NT2/D1 (cell line): ENCODE measurements around the gene LRRC56.

Experiments used
- DNase-seq: peaks from one replicate; pipeline ENCODE4 v3.0.0-alpha.2; 2011; ENCODE audit warnings: low read depth, low spot score
- H3K27me3 ChIP-seq: 2 replicates; pipeline ENCODE4 v1.6.0; 2011; ENCODE audit warnings: mild to moderate bottlenecking; ENCODE audit not compliant: insufficient read length, insufficient read depth
- H3K36me3 ChIP-seq: 2 replicates; pipeline ENCODE4 v1.6.1; 2011; ENCODE audit warnings: mild to moderate bottlenecking, low read length, mixed read lengths; ENCODE audit not compliant: insufficient read depth, insufficient read length
- H3K4me1 ChIP-seq: 2 replicates; pipeline ENCODE4 v1.5.1; 2011; ENCODE audit not compliant: insufficient read depth, insufficient read length
- H3K4me3 ChIP-seq: 2 replicates; pipeline ENCODE4 v1.5.1; 2011; ENCODE audit warnings: low read depth; ENCODE audit not compliant: insufficient read length
- H3K9ac ChIP-seq: 2 replicates; pipeline ENCODE4 v1.6.0; 2011; ENCODE audit warnings: low read depth; ENCODE audit not compliant: insufficient read length
- H3K9me3 ChIP-seq: 2 replicates; pipeline ENCODE4 v1.5.1; 2011; ENCODE audit warnings: mild to moderate bottlenecking, low read length; ENCODE audit not compliant: insufficient read depth
- SUZ12 ChIP-seq: IDR thresholded peaks from 2 replicates; pipeline ENCODE4 v1.6.1; 2011; ENCODE audit not compliant: insufficient read length, insufficient read depth; ENCODE audit errors: extremely low read depth
- YY1 ChIP-seq: IDR thresholded peaks from 2 replicates; pipeline ENCODE4 v1.6.1; 2011; ENCODE audit not compliant: insufficient read length, insufficient read depth
- ZNF274 ChIP-seq: IDR thresholded peaks from 2 replicates; pipeline ENCODE4 v1.6.1; 2011; ENCODE audit warnings: mild to moderate bottlenecking, low read depth, low read length

Gene LRRC56

DNA sequence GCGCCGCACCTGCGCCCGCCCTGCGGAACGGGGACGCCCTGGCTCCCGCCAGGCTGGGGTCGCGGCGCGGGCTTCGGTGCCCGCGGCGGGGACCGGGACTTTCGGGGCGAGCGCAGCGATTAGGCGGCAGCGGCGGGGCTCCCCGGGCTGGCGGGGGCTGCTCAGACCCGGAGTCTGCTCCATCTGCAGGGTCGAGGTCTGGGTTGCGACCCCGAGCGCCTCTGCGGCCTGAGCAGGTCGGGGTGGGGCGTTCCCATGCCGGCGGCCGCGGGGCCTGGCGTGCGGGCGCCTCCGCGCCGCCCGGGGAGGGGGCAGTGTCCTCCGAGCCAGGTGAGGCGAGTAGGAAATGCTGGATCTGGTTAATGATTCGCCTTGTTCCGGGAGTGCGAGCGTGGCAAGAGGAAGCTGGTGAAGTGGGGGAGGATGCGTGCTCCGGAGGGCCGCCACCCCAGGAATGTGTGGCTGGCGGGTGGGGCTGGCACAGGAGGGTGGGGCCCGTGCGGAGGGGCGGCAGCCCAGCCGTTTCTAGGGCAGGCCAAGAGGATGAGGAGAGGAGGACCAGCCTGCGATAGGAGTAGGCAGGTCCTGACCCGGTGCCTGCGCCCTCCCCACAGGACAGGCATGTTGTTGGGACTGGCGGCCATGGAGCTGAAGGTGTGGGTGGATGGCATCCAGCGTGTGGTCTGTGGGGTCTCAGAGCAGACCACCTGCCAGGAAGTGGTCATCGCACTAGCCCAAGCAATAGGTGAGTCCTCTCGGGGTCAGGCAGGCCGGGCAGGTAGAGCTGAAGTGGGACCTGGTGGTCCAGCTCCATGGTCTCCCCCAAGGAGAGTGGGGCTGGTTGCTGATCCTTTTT lies 24.0 kb downstream of the LRRC56 start:
- Histone ChIP-seq H3K9me3 (no peaks in the 10 kb centered on the region), H3K36me3 (peaks cover 32% of the 10 kb centered on the region), H3K27me3 (peaks cover 23% of the 10 kb centered on the region), H3K4me1 (peaks cover 44% of the 10 kb centered on the region), H3K4me3 (peak overlapping the region; percentile 87), H3K9ac (peak overlapping the region; percentile 94)
- no peak for TF ChIP-seq ZNF274
- TF ChIP-seq YY1: no peak
- TF ChIP-seq SUZ12: no peak
- no peak for DNase-seq

DNA sequence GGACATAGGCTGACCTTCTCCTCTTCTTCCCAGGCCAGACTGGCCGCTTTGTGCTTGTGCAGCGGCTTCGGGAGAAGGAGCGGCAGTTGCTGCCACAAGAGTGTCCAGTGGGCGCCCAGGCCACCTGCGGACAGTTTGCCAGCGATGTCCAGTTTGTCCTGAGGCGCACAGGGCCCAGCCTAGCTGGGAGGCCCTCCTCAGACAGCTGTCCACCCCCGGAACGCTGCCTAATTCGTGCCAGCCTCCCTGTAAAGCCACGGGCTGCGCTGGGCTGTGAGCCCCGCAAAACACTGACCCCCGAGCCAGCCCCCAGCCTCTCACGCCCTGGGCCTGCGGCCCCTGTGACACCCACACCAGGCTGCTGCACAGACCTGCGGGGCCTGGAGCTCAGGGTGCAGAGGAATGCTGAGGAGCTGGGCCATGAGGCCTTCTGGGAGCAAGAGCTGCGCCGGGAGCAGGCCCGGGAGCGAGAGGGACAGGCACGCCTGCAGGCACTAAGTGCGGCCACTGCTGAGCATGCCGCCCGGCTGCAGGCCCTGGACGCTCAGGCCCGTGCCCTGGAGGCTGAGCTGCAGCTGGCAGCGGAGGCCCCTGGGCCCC lies 24.8 kb downstream of the LRRC56 start:
- peak overlapping the region; percentile 87 for H3K4me3 ChIP-seq
- TF ChIP-seq YY1 (no peak), ZNF274 (no peak), SUZ12 (no peak)
- peaks cover 16% of the 10 kb centered on the region for H3K27me3 ChIP-seq

DNA sequence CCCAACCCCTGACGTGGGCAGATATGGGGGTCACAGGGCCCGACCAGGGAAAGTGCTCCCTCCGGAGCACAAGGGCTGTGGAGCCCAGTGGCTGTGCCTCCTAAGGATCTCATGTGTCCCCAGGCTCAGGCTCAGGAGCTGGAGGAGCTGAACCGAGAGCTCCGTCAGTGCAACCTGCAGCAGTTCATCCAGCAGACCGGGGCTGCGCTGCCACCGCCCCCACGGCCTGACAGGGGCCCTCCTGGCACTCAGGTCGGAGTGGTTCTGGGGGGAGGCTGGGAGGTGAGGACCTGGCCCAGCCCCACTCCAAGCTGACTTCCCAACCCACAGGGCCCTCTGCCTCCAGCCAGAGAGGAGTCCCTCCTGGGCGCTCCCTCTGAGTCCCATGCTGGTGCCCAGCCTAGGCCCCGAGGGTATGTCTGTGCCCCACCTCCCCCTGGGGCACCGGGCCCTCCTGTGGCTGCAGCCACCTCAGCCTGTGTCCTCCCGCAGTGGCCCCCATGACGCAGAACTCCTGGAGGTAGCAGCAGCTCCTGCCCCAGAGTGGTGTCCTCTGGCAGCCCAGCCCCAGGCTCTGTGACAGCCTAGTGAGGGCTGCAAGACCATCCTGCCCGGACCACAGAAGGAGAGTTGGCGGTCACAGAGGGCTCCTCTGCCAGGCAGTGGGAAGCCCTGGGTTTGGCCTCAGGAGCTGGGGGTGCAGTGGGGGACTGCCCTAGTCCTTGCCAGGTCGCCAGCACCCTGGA lies 25.9 kb downstream of the LRRC56 start:
- Histone ChIP-seq H3K27me3 (peaks cover 8% of the 10 kb centered on the region), H3K9me3 (no peaks in the 10 kb centered on the region), H3K4me1 (peaks cover 44% of the 10 kb centered on the region), H3K36me3 (peaks cover 42% of the 10 kb centered on the region), H3K9ac (no peak overlapping the region), H3K4me3 (no peak overlapping the region)
- TF ChIP-seq SUZ12 (no peak), ZNF274 (no peak), YY1 (no peak)
- no peak for DNase-seq

More for the DNA sequence above, 24.8 kb downstream of the LRRC56 start:
- Histone ChIP-seq H3K9me3 (no peaks in the 10 kb centered on the region), H3K9ac (peak overlapping the region; percentile 94), H3K36me3 (peaks cover 38% of the 10 kb centered on the region), H3K4me1 (peaks cover 40% of the 10 kb centered on the region)
- DNase-seq: no peak

DNA sequence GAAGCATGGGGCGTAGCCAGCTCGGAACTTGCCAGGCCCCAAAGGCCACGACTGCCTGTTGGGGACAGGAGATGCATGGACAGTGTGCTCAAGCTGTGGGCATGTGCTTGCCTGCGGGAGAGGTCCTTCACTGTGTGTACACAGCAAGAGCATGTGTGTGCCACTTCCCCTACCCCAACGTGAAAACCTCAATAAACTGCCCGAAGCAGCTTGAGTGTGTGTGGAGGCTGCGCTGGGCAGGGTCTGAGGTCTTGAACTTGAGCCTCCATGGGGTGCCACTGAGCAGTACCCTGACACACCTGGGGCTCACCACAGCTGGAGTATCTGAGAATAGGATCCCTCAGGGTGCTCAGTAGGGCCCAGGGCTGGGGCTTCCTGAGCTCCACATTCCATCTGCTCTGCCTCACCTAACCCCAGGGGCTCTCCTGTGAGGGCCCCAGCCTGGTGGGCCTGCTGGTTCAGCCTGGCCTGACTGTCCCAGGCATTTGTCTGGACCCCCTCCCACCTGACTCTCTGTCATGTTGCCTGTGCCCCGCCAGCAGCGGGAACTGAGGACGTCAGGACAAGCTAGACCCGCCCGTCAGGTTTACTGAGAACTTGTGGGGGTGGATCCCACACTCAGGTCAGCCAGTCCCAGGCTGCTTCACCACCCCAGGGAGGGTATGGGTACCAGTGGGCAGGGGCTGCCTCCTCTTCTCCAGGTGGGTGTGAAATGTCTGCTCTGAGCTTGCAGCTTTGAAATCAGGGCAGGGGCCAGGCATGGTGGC lies 26.7 kb downstream of the LRRC56 start:
- TF ChIP-seq YY1: no peak
- TF ChIP-seq ZNF274: no peak
- TF ChIP-seq SUZ12: no peak
- H3K4me1 ChIP-seq: peaks cover 42% of the 10 kb centered on the region
- H3K36me3 ChIP-seq: peaks cover 42% of the 10 kb centered on the region
- no peak for DNase-seq
- no peaks in the 10 kb centered on the region for H3K9me3 ChIP-seq
- H3K4me3 ChIP-seq: no peak overlapping the region
- peaks cover 5% of the 10 kb centered on the region for H3K27me3 ChIP-seq
- H3K9ac ChIP-seq: peak overlapping the region; percentile 15

DNA sequence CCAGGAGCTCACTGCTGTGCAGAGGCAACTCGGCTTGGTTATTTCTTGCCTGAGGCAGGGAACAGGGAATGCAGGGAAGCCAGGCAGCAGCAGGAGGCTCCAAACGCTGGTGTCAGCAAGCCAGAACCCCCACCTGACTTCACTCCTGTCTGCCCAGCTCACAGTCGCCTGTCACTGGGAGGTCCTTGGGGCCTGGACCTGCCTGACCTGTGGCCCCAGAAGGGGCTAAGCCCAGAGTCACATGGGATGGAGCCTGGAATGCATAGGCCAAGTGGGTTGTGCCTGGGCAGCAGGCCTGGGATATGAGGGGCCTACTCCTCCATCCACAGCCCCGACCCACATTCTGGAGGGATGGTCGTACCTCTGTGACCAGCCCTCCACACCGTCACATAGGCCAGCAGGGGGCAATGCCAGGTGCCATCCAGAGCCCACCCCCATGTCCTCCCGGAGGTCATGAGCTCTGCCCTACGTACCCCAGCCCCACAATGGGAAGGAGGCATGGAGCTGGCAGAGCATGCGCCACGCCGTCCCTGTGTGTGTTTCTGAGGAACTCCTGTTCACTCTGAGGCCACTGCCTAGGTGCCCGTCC lies 28.7 kb downstream of the LRRC56 start:
- Histone ChIP-seq H3K4me3 (no peak overlapping the region), H3K4me1 (peaks cover 39% of the 10 kb centered on the region), H3K27me3 (peaks cover 12% of the 10 kb centered on the region), H3K9ac (peak overlapping the region; percentile 59), H3K9me3 (no peaks in the 10 kb centered on the region), H3K36me3 (peaks cover 42% of the 10 kb centered on the region)
- no peak for DNase-seq
- TF ChIP-seq ZNF274 (no peak), SUZ12 (no peak), YY1 (no peak)

DNA sequence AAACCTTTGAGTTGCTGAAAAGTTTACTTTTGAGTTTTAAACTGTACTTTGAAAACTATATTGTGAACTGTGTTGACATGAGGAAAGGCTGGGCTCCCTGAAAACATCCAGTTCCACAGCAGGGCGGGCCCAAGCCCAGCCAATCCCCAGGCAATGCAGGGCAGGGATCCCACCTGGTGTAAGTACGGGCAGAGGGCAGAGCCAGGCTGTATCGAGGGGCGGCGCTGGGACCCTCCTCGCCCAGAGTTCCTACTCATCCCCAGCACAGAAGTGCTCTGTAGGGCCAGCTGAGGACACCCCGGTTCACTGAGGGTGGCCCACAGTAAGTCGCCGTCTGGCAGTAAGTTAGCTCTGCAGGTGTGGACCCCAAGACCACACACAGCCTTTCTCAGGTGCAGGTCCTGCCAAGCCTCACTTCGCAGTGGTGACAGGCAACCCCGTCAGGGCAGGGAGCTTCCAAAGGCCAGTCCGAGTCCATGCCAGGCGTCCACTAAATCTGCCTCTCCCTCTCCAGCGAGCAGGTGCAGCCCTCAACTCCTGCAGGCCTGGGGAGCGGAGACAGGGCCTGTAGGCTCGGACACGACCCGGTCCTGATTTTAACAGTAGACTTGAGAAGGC lies 29.8 kb downstream of the LRRC56 start:
- Histone ChIP-seq H3K36me3 (peaks cover 37% of the 10 kb centered on the region), H3K9me3 (no peaks in the 10 kb centered on the region), H3K27me3 (peaks cover 12% of the 10 kb centered on the region), H3K4me1 (peaks cover 41% of the 10 kb centered on the region), H3K9ac (peak overlapping the region; percentile 90), H3K4me3 (peak overlapping the region; percentile 64)
- no peak for DNase-seq
- TF ChIP-seq YY1: no peak
- no peak for TF ChIP-seq ZNF274
- no peak for TF ChIP-seq SUZ12
